ENCODE data around the gene ADAM17. TPM values are rescaled to one million over a fixed set of nuclear protein-coding genes. Genes with fewer than 3 reads are reported as not detected.

ADAM17 gene
- polyA plus RNA-seq, 1 donor from 2014 or later: 32.6 TPM

- no peaks in the 10 kb centered on the region for H3K36me3 ChIP-seq (ENCODE audit: insufficient read depth, low read length)
- no peak for TF ChIP-seq EP300 (conservative IDR thresholded peaks at IDR 0.05; ENCODE audit: poor library complexity, severe bottlenecking)
- no peak for TF ChIP-seq SMC3 (conservative IDR thresholded peaks at IDR 0.05; ENCODE audit: poor library complexity)
- no peak for TF ChIP-seq POLR2AphosphoS5 (IDR thresholded peaks at IDR 0.05)
- no peaks in the 10 kb centered on the region for H3K27me3 ChIP-seq (ENCODE audit: insufficient read depth, low read depth, low read length)
- no peak overlapping the region for H3K27ac ChIP-seq (ENCODE audit: low read length)
- H3K79me2 ChIP-seq (replicated peaks; ENCODE audit: insufficient read depth, low read length): peaks cover 19% of the 10 kb centered on the region
- no peak overlapping the region for H3K4me2 ChIP-seq (ENCODE audit: low read length)
- no peaks in the 10 kb centered on the region for H4K20me1 ChIP-seq (ENCODE audit: insufficient read depth)
- H3F3A ChIP-seq (ENCODE audit: insufficient read depth, low read length, poor library complexity, severe bottlenecking): no peaks in the 10 kb centered on the region
- H3K9me2 ChIP-seq (ENCODE audit: insufficient read depth, low read length): no peaks in the 10 kb centered on the region
- no peak overlapping the region for H2AFZ ChIP-seq (ENCODE audit: low read depth, low read length)
- no peak overlapping the region for H3K4me3 ChIP-seq (ENCODE audit: low read length)
- no peak overlapping the region for H3K9ac ChIP-seq (ENCODE audit: low read length)
- no peaks in the 10 kb centered on the region for H3K9me3 ChIP-seq (ENCODE audit: low read length)
These were observed 3.3 kb upstream of the ADAM17 start for GRCh38 chr2:9558948-9559381.

- Histone ChIP-seq H3K9me3 (ENCODE audit: low read length) (no peaks in the 10 kb centered on the region), H3K4me2 (ENCODE audit: low read length) (peak overlapping the region; percentile 99), H2AFZ (ENCODE audit: low read depth, low read length) (peak overlapping the region; percentile 74), H3K9me2 (ENCODE audit: insufficient read depth, low read length) (no peaks in the 10 kb centered on the region), H3K9ac (ENCODE audit: low read length) (peak overlapping the region; percentile 98), H3K4me3 (ENCODE audit: low read length) (peak overlapping the region; percentile 97), H3K79me2 (replicated peaks; ENCODE audit: insufficient read depth, low read length) (peaks cover 45% of the 10 kb centered on the region), H3K36me3 (ENCODE audit: insufficient read depth, low read length) (no peaks in the 10 kb centered on the region), H3F3A (ENCODE audit: insufficient read depth, low read length, poor library complexity, severe bottlenecking) (no peaks in the 10 kb centered on the region), H4K20me1 (ENCODE audit: insufficient read depth) (no peaks in the 10 kb centered on the region), H3K27me3 (ENCODE audit: insufficient read depth, low read depth, low read length) (no peaks in the 10 kb centered on the region), H3K27ac (ENCODE audit: low read length) (peak overlapping the region; percentile 94)
- TF ChIP-seq REST (IDR thresholded peaks at IDR 0.05; ENCODE audit: borderline replicate concordance) (peak; percentile 46), SMC3 (conservative IDR thresholded peaks at IDR 0.05; ENCODE audit: poor library complexity) (no peak)
These were observed 602 bp upstream of the ADAM17 start for GRCh38 chr2:9556121-9556743.

GRCh38 chr2:9554921-9555296 is 721 bp downstream of the ADAM17 start:
- H4K20me1 ChIP-seq (ENCODE audit: insufficient read depth): no peaks in the 10 kb centered on the region
- no peaks in the 10 kb centered on the region for H3K36me3 ChIP-seq (ENCODE audit: insufficient read depth, low read length)
- H3K9me3 ChIP-seq (ENCODE audit: low read length): no peaks in the 10 kb centered on the region
- TF ChIP-seq EP300 (conservative IDR thresholded peaks at IDR 0.05; ENCODE audit: poor library complexity, severe bottlenecking) (no peak), RAD21 (conservative IDR thresholded peaks at IDR 0.05) (no peak), REST (IDR thresholded peaks at IDR 0.05; ENCODE audit: borderline replicate concordance) (no peak), CTCF (IDR thresholded peaks at IDR 0.05; ENCODE audit: poor library complexity, severe bottlenecking) (no peak), EZH2 (IDR thresholded peaks at IDR 0.05; ENCODE audit: borderline replicate concordance, insufficient read depth, low read length, poor library complexity, severe bottlenecking) (no peak), TAF1 (IDR thresholded peaks at IDR 0.05; ENCODE audit: low read depth) (no peak), SMC3 (conservative IDR thresholded peaks at IDR 0.05; ENCODE audit: poor library complexity) (no peak)
- H3K79me2 ChIP-seq (replicated peaks; ENCODE audit: insufficient read depth, low read length): peaks cover 57% of the 10 kb centered on the region
- no peaks in the 10 kb centered on the region for H3K9me2 ChIP-seq (ENCODE audit: insufficient read depth, low read length)
- peak overlapping the region; percentile 93 for H3K4me2 ChIP-seq (ENCODE audit: low read length)
- H3K9ac ChIP-seq (ENCODE audit: low read length): peak overlapping the region; percentile 98
- peak overlapping the region; percentile 97 for H3K4me3 ChIP-seq (ENCODE audit: low read length)
- no peaks in the 10 kb centered on the region for H3K27me3 ChIP-seq (ENCODE audit: insufficient read depth, low read depth, low read length)
- H2AFZ ChIP-seq (ENCODE audit: low read depth, low read length): peak overlapping the region; percentile 94
- H3K27ac ChIP-seq (ENCODE audit: low read length): peak overlapping the region; percentile 94
- no peaks in the 10 kb centered on the region for H3F3A ChIP-seq (ENCODE audit: insufficient read depth, low read length, poor library complexity, severe bottlenecking)
